ENCODE results near the gene LILRB1.
A peak's percentile ranks its signal among the peaks of the same experiment; 100 is the strongest.
"Not testable (repeated sequence)": the region's sequence is repeated elsewhere in the genome, so short reads cannot be mapped to it uniquely, and the experiment has no call there.

Gene LILRB1
- total RNA-seq: 28.1 to 257 (median 50.3) reads per million in 17 experiments

GRCh38 chr19:54630262-54630661 is at the start of gene LILRB1:
LILRB1 (plus strand) TSS chr19:54630484; CDS start chr19:54631074, 590 bp downstream.
- peak; percentile 71 to 84 (median 79) for DNase-seq

- no peak for DNase-seq
Observed at GRCh38 chr19:54586397-54586796, 43.9 kb upstream of the LILRB1 start.

GRCh38 chr19:54587026-54587425 is 43.3 kb upstream of the LILRB1 start:
- DNase-seq: no peak

- peak; percentile 65 to 84 (median 76) for DNase-seq
Observed at GRCh38 chr19:54593445-54593844, 36.8 kb upstream of the LILRB1 start, which contains the start of gene LILRA1. LILRA1 (plus strand) TSS chr19:54593632; CDS start chr19:54594245, 613 bp downstream.

- peak; percentile 60 to 73 (median 70) for DNase-seq
Observed at GRCh38 chr19:54593931-54594626, 36.2 kb upstream of the LILRB1 start.

- DNase-seq: no peak
Observed at GRCh38 chr19:54594737-54595136, 35.5 kb upstream of the LILRB1 start.

GRCh38 chr19:54595680-54596436 is 34.4 kb upstream of the LILRB1 start:
- not testable (repeated sequence) for DNase-seq

- peak; percentile 32 to 76 (median 62) for DNase-seq
Observed at GRCh38 chr19:54600212-54600611, 30.1 kb upstream of the LILRB1 start.

- peak; percentile 44 to 84 (median 72) for DNase-seq
Observed at GRCh38 chr19:54606230-54606629, 24.1 kb upstream of the LILRB1 start.

- peak; percentile 78 to 91 (median 84) for DNase-seq
Observed at GRCh38 chr19:54606891-54607784, 23.1 kb upstream of the LILRB1 start.

- DNase-seq: no peak
Observed at GRCh38 chr19:54607785-54608150, 22.5 kb upstream of the LILRB1 start.

GRCh38 chr19:54608205-54608604 is 22.1 kb upstream of the LILRB1 start:
- DNase-seq: no peak

- DNase-seq: peak; percentile 61 to 84 (median 78)
Observed at GRCh38 chr19:54608792-54609191, 21.5 kb upstream of the LILRB1 start.

GRCh38 chr19:54609356-54609791 is 20.9 kb upstream of the LILRB1 start:
- no peak for DNase-seq

- peak in 2 of 4 experiments; percentile 68 to 75 for DNase-seq
Observed at GRCh38 chr19:54612428-54612827, 17.9 kb upstream of the LILRB1 start.

- DNase-seq: peak in 3 of 4 experiments; percentile 8 to 49 (median 44)
Observed at GRCh38 chr19:54614726-54615125, 15.6 kb upstream of the LILRB1 start.

GRCh38 chr19:54616057-54616456 is 14.2 kb upstream of the LILRB1 start:
- no peak for DNase-seq

- DNase-seq: peak; percentile 36 to 65 (median 52)
Observed at GRCh38 chr19:54616821-54617560, 13.3 kb upstream of the LILRB1 start.

- DNase-seq: no peak
Observed at GRCh38 chr19:54620464-54620863, 9.8 kb upstream of the LILRB1 start.

GRCh38 chr19:54622431-54622830 is 7.9 kb upstream of the LILRB1 start:
- DNase-seq: no peak

- DNase-seq: not testable (repeated sequence)
Observed at GRCh38 chr19:54624234-54624633, 6.0 kb upstream of the LILRB1 start.

All from suppressor macrophage (primary cell).